Measurements from ENCODE around the gene CDH4. TPM values are rescaled to one million over a fixed set of nuclear protein-coding genes. Genes with fewer than 3 reads are reported as not detected.

The CDH4 gene
- total RNA-seq, 1 experiment from 2014 or later, result 5.3 TPM

DNA sequence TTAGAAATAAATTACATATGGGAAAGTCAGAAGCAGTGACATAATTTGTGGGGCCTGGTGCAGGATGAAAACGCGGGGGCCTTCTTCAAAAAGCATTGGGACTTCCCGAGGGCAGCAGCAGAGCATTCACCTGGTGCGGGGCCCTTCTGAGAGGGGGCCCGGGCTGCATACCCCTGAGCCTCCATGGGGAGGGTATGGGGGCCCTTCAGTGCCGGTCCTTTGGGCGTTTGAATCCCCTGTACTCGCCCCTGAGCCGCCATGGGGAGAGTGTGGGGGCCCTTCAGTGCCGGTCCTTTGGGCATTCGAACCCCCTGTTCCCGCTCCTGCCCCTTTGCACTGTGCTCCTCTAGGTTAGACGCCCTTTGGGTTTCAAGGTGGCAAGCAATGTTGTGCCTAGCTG lies 283.5 kb downstream of the CDH4 start:
- Mint-ChIP-seq H3K4me3 (no peak overlapping the region), H3K27me3 (ENCODE audit: low read depth) (peaks cover 14% of the 10 kb centered on the region), H3K36me3 (no peaks in the 10 kb centered on the region), H3K27ac (no peak overlapping the region), H3K4me1 (peaks cover 12% of the 10 kb centered on the region), H3K9me3 (no peaks in the 10 kb centered on the region)
- ATAC-seq, result no peak
- ChIA-PET CTCF (no interaction called here), POLR2A (no interaction called here)
- no peak for TF ChIP-seq SMAD4 (CRISPR knock-in tag; IDR thresholded peaks at IDR 0.05)
- TF ChIP-seq, protein P1, sequence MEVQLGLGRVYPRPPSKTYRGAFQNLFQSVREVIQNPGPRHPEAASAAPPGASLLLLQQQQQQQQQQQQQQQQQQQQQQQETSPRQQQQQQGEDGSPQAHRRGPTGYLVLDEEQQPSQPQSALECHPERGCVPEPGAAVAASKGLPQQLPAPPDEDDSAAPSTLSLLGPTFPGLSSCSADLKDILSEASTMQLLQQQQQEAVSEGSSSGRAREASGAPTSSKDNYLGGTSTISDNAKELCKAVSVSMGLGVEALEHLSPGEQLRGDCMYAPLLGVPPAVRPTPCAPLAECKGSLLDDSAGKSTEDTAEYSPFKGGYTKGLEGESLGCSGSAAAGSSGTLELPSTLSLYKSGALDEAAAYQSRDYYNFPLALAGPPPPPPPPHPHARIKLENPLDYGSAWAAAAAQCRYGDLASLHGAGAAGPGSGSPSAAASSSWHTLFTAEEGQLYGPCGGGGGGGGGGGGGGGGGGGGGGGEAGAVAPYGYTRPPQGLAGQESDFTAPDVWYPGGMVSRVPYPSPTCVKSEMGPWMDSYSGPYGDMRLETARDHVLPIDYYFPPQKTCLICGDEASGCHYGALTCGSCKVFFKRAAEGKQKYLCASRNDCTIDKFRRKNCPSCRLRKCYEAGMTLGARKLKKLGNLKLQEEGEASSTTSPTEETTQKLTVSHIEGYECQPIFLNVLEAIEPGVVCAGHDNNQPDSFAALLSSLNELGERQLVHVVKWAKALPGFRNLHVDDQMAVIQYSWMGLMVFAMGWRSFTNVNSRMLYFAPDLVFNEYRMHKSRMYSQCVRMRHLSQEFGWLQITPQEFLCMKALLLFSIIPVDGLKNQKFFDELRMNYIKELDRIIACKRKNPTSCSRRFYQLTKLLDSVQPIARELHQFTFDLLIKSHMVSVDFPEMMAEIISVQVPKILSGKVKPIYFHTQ (CRISPR knock-in tag; IDR thresholded peaks at IDR 0.05), result no peak
- TF ChIP-seq, protein P2, sequence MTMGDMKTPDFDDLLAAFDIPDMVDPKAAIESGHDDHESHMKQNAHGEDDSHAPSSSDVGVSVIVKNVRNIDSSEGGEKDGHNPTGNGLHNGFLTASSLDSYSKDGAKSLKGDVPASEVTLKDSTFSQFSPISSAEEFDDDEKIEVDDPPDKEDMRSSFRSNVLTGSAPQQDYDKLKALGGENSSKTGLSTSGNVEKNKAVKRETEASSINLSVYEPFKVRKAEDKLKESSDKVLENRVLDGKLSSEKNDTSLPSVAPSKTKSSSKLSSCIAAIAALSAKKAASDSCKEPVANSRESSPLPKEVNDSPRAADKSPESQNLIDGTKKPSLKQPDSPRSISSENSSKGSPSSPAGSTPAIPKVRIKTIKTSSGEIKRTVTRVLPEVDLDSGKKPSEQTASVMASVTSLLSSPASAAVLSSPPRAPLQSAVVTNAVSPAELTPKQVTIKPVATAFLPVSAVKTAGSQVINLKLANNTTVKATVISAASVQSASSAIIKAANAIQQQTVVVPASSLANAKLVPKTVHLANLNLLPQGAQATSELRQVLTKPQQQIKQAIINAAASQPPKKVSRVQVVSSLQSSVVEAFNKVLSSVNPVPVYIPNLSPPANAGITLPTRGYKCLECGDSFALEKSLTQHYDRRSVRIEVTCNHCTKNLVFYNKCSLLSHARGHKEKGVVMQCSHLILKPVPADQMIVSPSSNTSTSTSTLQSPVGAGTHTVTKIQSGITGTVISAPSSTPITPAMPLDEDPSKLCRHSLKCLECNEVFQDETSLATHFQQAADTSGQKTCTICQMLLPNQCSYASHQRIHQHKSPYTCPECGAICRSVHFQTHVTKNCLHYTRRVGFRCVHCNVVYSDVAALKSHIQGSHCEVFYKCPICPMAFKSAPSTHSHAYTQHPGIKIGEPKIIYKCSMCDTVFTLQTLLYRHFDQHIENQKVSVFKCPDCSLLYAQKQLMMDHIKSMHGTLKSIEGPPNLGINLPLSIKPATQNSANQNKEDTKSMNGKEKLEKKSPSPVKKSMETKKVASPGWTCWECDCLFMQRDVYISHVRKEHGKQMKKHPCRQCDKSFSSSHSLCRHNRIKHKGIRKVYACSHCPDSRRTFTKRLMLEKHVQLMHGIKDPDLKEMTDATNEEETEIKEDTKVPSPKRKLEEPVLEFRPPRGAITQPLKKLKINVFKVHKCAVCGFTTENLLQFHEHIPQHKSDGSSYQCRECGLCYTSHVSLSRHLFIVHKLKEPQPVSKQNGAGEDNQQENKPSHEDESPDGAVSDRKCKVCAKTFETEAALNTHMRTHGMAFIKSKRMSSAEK (CRISPR knock-in tag; IDR thresholded peaks at IDR 0.05; ENCODE audit: borderline replicate concordance), result no peak
- DNase-seq (ENCODE audit: low spot score), result no peak

GRCh38 chr20:61535956-61536355 lies 283.9 kb downstream of the CDH4 start:
- Mint-ChIP-seq H3K27me3 (ENCODE audit: low read depth) (peaks cover 14% of the 10 kb centered on the region), H3K9me3 (no peaks in the 10 kb centered on the region), H3K36me3 (no peaks in the 10 kb centered on the region), H3K4me1 (peaks cover 12% of the 10 kb centered on the region), H3K4me3 (no peak overlapping the region), H3K27ac (no peak overlapping the region)
- POLR2A ChIA-PET, result no interaction called here
- no peak for DNase-seq (ENCODE audit: low spot score)
- peak; percentile 29; the same call in 1 of the 2 replicates for TF ChIP-seq ZNF121 (CRISPR knock-in tag; IDR thresholded peaks at IDR 0.05)
- TF ChIP-seq GTF2I (CRISPR knock-in tag; conservative IDR thresholded peaks at IDR 0.05), result no peak
- no peak for TF ChIP-seq ZNF263 (CRISPR knock-in tag; IDR thresholded peaks at IDR 0.05; ENCODE audit: low read depth)
- TF ChIP-seq ZBTB43 (CRISPR knock-in tag; IDR thresholded peaks at IDR 0.05), result no peak
- no peak for TF ChIP-seq SOX15 (CRISPR knock-in tag; IDR thresholded peaks at IDR 0.05)
- ATAC-seq, result no peak
- CTCF ChIA-PET, result no interaction called here

- H3K4me3 Mint-ChIP-seq, result no peak overlapping the region
- no peaks in the 10 kb centered on the region for H3K36me3 Mint-ChIP-seq
- DNase-seq (ENCODE audit: low spot score) (no peak), ATAC-seq (no peak)
- TF ChIP-seq CDX4 (CRISPR knock-in tag; IDR thresholded peaks at IDR 0.05; ENCODE audit: borderline replicate concordance) (no peak), E2F4 (CRISPR knock-in tag; IDR thresholded peaks at IDR 0.05; ENCODE audit: borderline replicate concordance, low read depth) (no peak), ZNF671 (CRISPR knock-in tag; IDR thresholded peaks at IDR 0.05) (no peak), SMAD4 (CRISPR knock-in tag; IDR thresholded peaks at IDR 0.05) (no peak), ZNF121 (CRISPR knock-in tag; IDR thresholded peaks at IDR 0.05) (no peak), ZBTB21 (CRISPR knock-in tag; IDR thresholded peaks at IDR 0.05; ENCODE audit: borderline replicate concordance) (no peak), GRHL2 (CRISPR knock-in tag; IDR thresholded peaks at IDR 0.05; ENCODE audit: insufficient replicate concordance, severe bottlenecking) (no peak), NR2C2 (CRISPR knock-in tag; IDR thresholded peaks at IDR 0.05) (no peak), ZNF281 (CRISPR knock-in tag; IDR thresholded peaks at IDR 0.05) (no peak), TCF7 (CRISPR knock-in tag; IDR thresholded peaks at IDR 0.05; ENCODE audit: low read depth) (no peak)
- ChIA-PET POLR2A (no interaction called here), CTCF (no interaction called here)
- no peak overlapping the region for H3K27ac Mint-ChIP-seq
- peaks cover 12% of the 10 kb centered on the region for H3K4me1 Mint-ChIP-seq
- no peaks in the 10 kb centered on the region for H3K9me3 Mint-ChIP-seq
- H3K27me3 Mint-ChIP-seq (ENCODE audit: low read depth), result peaks cover 16% of the 10 kb centered on the region
These were observed 284.6 kb downstream of the CDH4 start for GRCh38 chr20:61536671-61537070.
